NCI-H69 (cell line): ENCODE results near the gene PLXNA4.
A peak's percentile ranks its signal among the peaks of the same experiment; 100 is the strongest.

Source experiments
- DNase-seq: peaks from one replicate; lab custom pipeline; 2025; lab: John Stamatoyannopoulos, UW

Gene PLXNA4

GRCh38 chr7:132311733-132312132, 264.5 kb downstream of the PLXNA4 start:
- no peak for DNase-seq

- no peak for DNase-seq
Measured at GRCh38 chr7:132309102-132309805, 267.0 kb downstream of the PLXNA4 start.

- peak; percentile 63 for DNase-seq
Measured at GRCh38 chr7:132307465-132307864, 268.8 kb downstream of the PLXNA4 start.

- DNase-seq: no peak
Measured at GRCh38 chr7:132300599-132301277, 275.5 kb downstream of the PLXNA4 start.

- no peak for DNase-seq
Measured at GRCh38 chr7:132298790-132299189, 277.5 kb downstream of the PLXNA4 start.

GRCh38 chr7:132296820-132297219, 279.4 kb downstream of the PLXNA4 start:
- DNase-seq: no peak

- no peak for DNase-seq
Measured at GRCh38 chr7:132295175-132295574, 281.1 kb downstream of the PLXNA4 start.

- peak; percentile 16 for DNase-seq
Measured at GRCh38 chr7:132292803-132293202, 283.5 kb downstream of the PLXNA4 start.

GRCh38 chr7:132291481-132291880, 284.8 kb downstream of the PLXNA4 start:
- no peak for DNase-seq

- peak; percentile 31 for DNase-seq
Measured at GRCh38 chr7:132290021-132290420, 286.2 kb downstream of the PLXNA4 start.

GRCh38 chr7:132286836-132287235, 289.4 kb downstream of the PLXNA4 start:
- no peak for DNase-seq

- DNase-seq: no peak
Measured at GRCh38 chr7:132280335-132280734, 295.9 kb downstream of the PLXNA4 start.

- no peak for DNase-seq
Measured at GRCh38 chr7:132279718-132280117, 296.6 kb downstream of the PLXNA4 start.

GRCh38 chr7:132276976-132277725, 299.1 kb downstream of the PLXNA4 start:
- peak; percentile 17 for DNase-seq

- no peak for DNase-seq
Measured at GRCh38 chr7:132276234-132276630, 300.0 kb downstream of the PLXNA4 start.

- DNase-seq: peak; percentile 8
Measured at GRCh38 chr7:132275416-132276233, 300.6 kb downstream of the PLXNA4 start.

- DNase-seq: no peak
Measured at GRCh38 chr7:132272763-132273371, 303.4 kb downstream of the PLXNA4 start.

GRCh38 chr7:132270517-132270916, 305.8 kb downstream of the PLXNA4 start:
- no peak for DNase-seq

GRCh38 chr7:132269718-132270117, 306.6 kb downstream of the PLXNA4 start:
- no peak for DNase-seq

GRCh38 chr7:132263151-132263550, 313.1 kb downstream of the PLXNA4 start:
- no peak for DNase-seq

GRCh38 chr7:132262160-132262470, 314.2 kb downstream of the PLXNA4 start:
- no peak for DNase-seq
